IMR-90 (cell line): ENCODE results near the gene ZNF611.
"Not testable (repeated sequence)": the region's sequence is repeated elsewhere in the genome, so short reads cannot be mapped to it uniquely, and the experiment has no call there.

Experiments used
- BHLHE40 ChIP-seq: fragments of 150-350 bp; IDR thresholded peaks from 2 replicates; pipeline ENCODE4 v1.6.1; 2016; ENCODE audit warnings: mild to moderate bottlenecking, low read depth, low read length
- CHD1 ChIP-seq: IDR thresholded peaks from 2 replicates; pipeline ENCODE4 v1.6.1; 2012; ENCODE audit warnings: low read depth, low read length, improper control_type of control experiment
- CTCF ChIP-seq: conservative IDR thresholded peaks from 2 replicates; pipeline ENCODE4 v1.5.1; 2012; ENCODE audit warnings: mild to moderate bottlenecking, low read depth, low read length, improper control_type of control experiment
- FOS ChIP-seq: fragments of 150-350 bp; IDR thresholded peaks from 2 replicates; pipeline ENCODE4 v1.6.1; 2016; ENCODE audit warnings: low read depth, low read length
- MAZ ChIP-seq: IDR thresholded peaks from 2 replicates; pipeline ENCODE4 v1.6.1; 2012; ENCODE audit warnings: low read depth, mild to moderate bottlenecking, low read length, improper control_type of control experiment, moderate library complexity, borderline replicate concordance
- POLR2A ChIP-seq: IDR thresholded peaks from 2 replicates; pipeline ENCODE4 v1.6.1; 2012; ENCODE audit warnings: mild to moderate bottlenecking, low read depth, low read length
- RAD21 ChIP-seq: IDR thresholded peaks from 2 replicates; pipeline ENCODE4 v1.6.1; 2012; ENCODE audit warnings: low read length, improper control_type of control experiment

- TF ChIP-seq CTCF, BHLHE40, POLR2A, RAD21, FOS, CHD1, MAZ: not testable (repeated sequence)
Observed at GRCh38 chr19:52745919-52746318, 11.1 kb upstream of the ZNF611 start.
